Measurements from ENCODE around the gene KRTAP19-7.

KRTAP19-7 gene

GRCh38 chr21:30561264-30561895, at the start of gene KRTAP19-7:
Gene KRTAP19-7, minus strand, starts transcription at chr21:30561314. Its CDS starts 25 bp downstream, at chr21:30561289.
- no peak for DNase-seq (ENCODE audit: low read depth in 1 of 2, low spot score in 1 of 2)

GRCh38 chr21:30605968-30606367, 44.9 kb upstream of the KRTAP19-7 start:
- DNase-seq (ENCODE audit: low read depth in 1 of 2, low spot score in 1 of 2), result no peak

- no peak for DNase-seq (ENCODE audit: low read depth in 1 of 2, low spot score in 1 of 2)
Measured at GRCh38 chr21:30600787-30601186, 39.7 kb upstream of the KRTAP19-7 start, which contains the start of gene KRTAP22-1. Gene KRTAP22-1, plus strand, starts transcription at chr21:30601087.

GRCh38 chr21:30598802-30599201, 37.7 kb upstream of the KRTAP19-7 start, which contains the start of gene KRTAP6-2:
Gene KRTAP6-2, minus strand, starts transcription at chr21:30598902. Its CDS starts 28 bp downstream, at chr21:30598874.
- no peak for DNase-seq (ENCODE audit: low read depth in 1 of 2, low spot score in 1 of 2)

- no peak for DNase-seq (ENCODE audit: low read depth in 1 of 2, low spot score in 1 of 2)
Measured at GRCh38 chr21:30592140-30592539, 31.0 kb upstream of the KRTAP19-7 start, which contains the start of gene KRTAP6-3. Gene KRTAP6-3, plus strand, starts transcription at chr21:30592440. Its CDS starts 6 bp downstream, at chr21:30592446.

GRCh38 chr21:30590297-30590696, 29.2 kb upstream of the KRTAP19-7 start, which contains the start of gene KRTAP22-2:
Gene KRTAP22-2, minus strand, starts transcription at chr21:30590397.
- no peak for DNase-seq (ENCODE audit: low read depth in 1 of 2, low spot score in 1 of 2)

- DNase-seq (ENCODE audit: low read depth in 1 of 2, low spot score in 1 of 2), result no peak
Measured at GRCh38 chr21:30582870-30583269, 21.8 kb upstream of the KRTAP19-7 start.

GRCh38 chr21:30580132-30580531, 19.0 kb upstream of the KRTAP19-7 start:
- DNase-seq (ENCODE audit: low read depth in 1 of 2, low spot score in 1 of 2), result no peak

- DNase-seq (ENCODE audit: low read depth in 1 of 2, low spot score in 1 of 2), result no peak
Measured at GRCh38 chr21:30579346-30579745, 18.2 kb upstream of the KRTAP19-7 start.

- no peak for DNase-seq (ENCODE audit: low read depth in 1 of 2, low spot score in 1 of 2)
Measured at GRCh38 chr21:30577766-30578165, 16.7 kb upstream of the KRTAP19-7 start.

- no peak for DNase-seq (ENCODE audit: low read depth in 1 of 2, low spot score in 1 of 2)
Measured at GRCh38 chr21:30567617-30568016, 6.5 kb upstream of the KRTAP19-7 start.

- no peak for DNase-seq (ENCODE audit: low read depth in 1 of 2, low spot score in 1 of 2)
Measured at GRCh38 chr21:30563630-30564029, 2.5 kb upstream of the KRTAP19-7 start.

GRCh38 chr21:30563072-30563471, 2.0 kb upstream of the KRTAP19-7 start:
- DNase-seq (ENCODE audit: low read depth in 1 of 2, low spot score in 1 of 2), result no peak

- DNase-seq (ENCODE audit: low read depth in 1 of 2, low spot score in 1 of 2), result no peak
Measured at GRCh38 chr21:30561957-30562356, 843 bp upstream of the KRTAP19-7 start.

GRCh38 chr21:30555095-30555494, 6.0 kb downstream of the KRTAP19-7 start:
- DNase-seq (ENCODE audit: low read depth in 1 of 2, low spot score in 1 of 2), result no peak

GRCh38 chr21:30552782-30553181, 8.3 kb downstream of the KRTAP19-7 start:
- DNase-seq (ENCODE audit: low read depth in 1 of 2, low spot score in 1 of 2), result no peak

- no peak for DNase-seq (ENCODE audit: low read depth in 1 of 2, low spot score in 1 of 2)
Measured at GRCh38 chr21:30541764-30542163, 19.4 kb downstream of the KRTAP19-7 start, which contains the start of gene KRTAP19-6. Gene KRTAP19-6, minus strand, starts transcription at chr21:30541864. Its CDS starts 31 bp downstream, at chr21:30541833.

- DNase-seq (ENCODE audit: low read depth in 1 of 2, low spot score in 1 of 2), result no peak
Measured at GRCh38 chr21:30518876-30519275, 42.2 kb downstream of the KRTAP19-7 start.

GRCh38 chr21:30515681-30516080, 45.4 kb downstream of the KRTAP19-7 start:
- DNase-seq (ENCODE audit: low read depth in 1 of 2, low spot score in 1 of 2), result no peak
